ENCODE results near the gene PSMA8. TPM values are rescaled to one million over a fixed set of nuclear protein-coding genes. Genes with fewer than 3 reads are reported as not detected.

Gene PSMA8
- total and polyA plus RNA-seq, 4 donors: 0.14 TPM; not detected in 3

GRCh38 chr18:26096852-26097251 lies 36.8 kb upstream of the PSMA8 start:
- no peak overlapping the region for H3K9ac ChIP-seq (ENCODE audit: low read depth in 1 of 2, low read length in 2 of 2)
- H3K27me3 ChIP-seq (ENCODE audit: control insufficient read depth in 4 of 4, insufficient read depth in 4 of 4, low read length in 3 of 4): no peaks in the 10 kb centered on the region
- DNase-seq (ENCODE audit: low spot score): no peak
- no peaks in the 10 kb centered on the region for H3K4me1 ChIP-seq (ENCODE audit: control insufficient read depth in 4 of 4, insufficient read depth in 4 of 4, low read length in 3 of 4)
- H3K9me3 ChIP-seq (ENCODE audit: control insufficient read depth in 4 of 4, low read length in 3 of 4): peaks cover 0 to 3% (median 0%) of the 10 kb centered on the region in 4 donors
- WGBS: 96% methylated on average over 1 of the region's 1 CpG
- no peaks in the 10 kb centered on the region for H3K36me3 ChIP-seq (ENCODE audit: control insufficient read depth in 4 of 4, insufficient read depth in 3 of 4, low read depth in 1 of 4, low read length in 3 of 4)
- TF ChIP-seq ZBTB33 (IDR thresholded peaks at IDR 0.05) (no peak), FOXA1 (IDR thresholded peaks at IDR 0.05) (no peak), HNF4A (conservative IDR thresholded peaks at IDR 0.05) (no peak), REST (IDR thresholded peaks at IDR 0.05) (no peak), CTCF (IDR thresholded peaks at IDR 0.05; ENCODE audit: low read depth, low read length, missing input control) (no peak), RXRA (IDR thresholded peaks at IDR 0.05) (no peak), HNF4G (IDR thresholded peaks at IDR 0.05) (no peak), MAX (IDR thresholded peaks at IDR 0.05) (no peak), EGR1 (IDR thresholded peaks at IDR 0.05; ENCODE audit: low read depth in 2 of 2) (no peak), FOXA2 (IDR thresholded peaks at IDR 0.05) (no peak), JUND (IDR thresholded peaks at IDR 0.05) (no peak), GABPA (IDR thresholded peaks at IDR 0.05 in 1 of 2, conservative IDR thresholded peaks at IDR 0.05 in 1 of 2) (no peak)
- H3K27ac ChIP-seq (ENCODE audit: low read depth in 1 of 2, low read length in 2 of 2): no peak overlapping the region
- no peak overlapping the region for H3K4me3 ChIP-seq (ENCODE audit: low read depth in 1 of 3, low read length in 3 of 3)

GRCh38 chr18:26097563-26097962 lies 36.1 kb upstream of the PSMA8 start:
- no peak overlapping the region for H3K4me3 ChIP-seq (ENCODE audit: low read depth in 1 of 3, low read length in 3 of 3)
- H3K27me3 ChIP-seq (ENCODE audit: control insufficient read depth in 4 of 4, insufficient read depth in 4 of 4, low read length in 3 of 4): no peaks in the 10 kb centered on the region
- no peak for DNase-seq (ENCODE audit: low spot score)
- no peak overlapping the region for H3K9ac ChIP-seq (ENCODE audit: low read depth in 1 of 2, low read length in 2 of 2)
- no peaks in the 10 kb centered on the region for H3K36me3 ChIP-seq (ENCODE audit: control insufficient read depth in 4 of 4, insufficient read depth in 3 of 4, low read depth in 1 of 4, low read length in 3 of 4)
- H3K27ac ChIP-seq (ENCODE audit: low read depth in 1 of 2, low read length in 2 of 2): no peak overlapping the region
- peaks cover 0 to 3% (median 0%) of the 10 kb centered on the region in 4 donors for H3K9me3 ChIP-seq (ENCODE audit: control insufficient read depth in 4 of 4, low read length in 3 of 4)
- no peaks in the 10 kb centered on the region for H3K4me1 ChIP-seq (ENCODE audit: control insufficient read depth in 4 of 4, insufficient read depth in 4 of 4, low read length in 3 of 4)
- WGBS: 93% methylated on average over 5 of the region's 5 CpGs
- TF ChIP-seq YY1 (IDR thresholded peaks at IDR 0.05) (no peak), FOXA2 (IDR thresholded peaks at IDR 0.05) (no peak), FOXA1 (IDR thresholded peaks at IDR 0.05) (no peak), CTCF (IDR thresholded peaks at IDR 0.05; ENCODE audit: low read depth, low read length, missing input control) (no peak), ZBTB33 (IDR thresholded peaks at IDR 0.05) (no peak), REST (IDR thresholded peaks at IDR 0.05) (no peak), NR2F2 (IDR thresholded peaks at IDR 0.05) (no peak), ATF3 (IDR thresholded peaks at IDR 0.05) (no peak), RXRA (IDR thresholded peaks at IDR 0.05) (no peak), SP1 (IDR thresholded peaks at IDR 0.05) (no peak)

Data from liver (tissue), 9 donors.